OCI-LY3 (cell line): Measurements from ENCODE around the gene SEZ6L.

Experiments
- H2AFZ ChIP-seq: fragments of 200-600, 300-600 bp; shearing (Covaris generic); 2 replicates; pipeline ENCODE4 v1.6.0; 2014; ENCODE audit warnings: antibody characterized with exemption, low read depth, low read length
- H3K27ac ChIP-seq: fragments of 200-600, 300-600 bp; sonication (generic); 2 replicates; pipeline ENCODE4 v1.5.1; 2014; ENCODE audit warnings: mild to moderate bottlenecking, low read length, moderate library complexity, mixed read lengths
- H3K27me3 ChIP-seq: fragments of 200-600, 300-600 bp; sonication (generic); 2 replicates; pipeline ENCODE4 v1.6.1; 2014; ENCODE audit warnings: low read depth, low read length, mixed read lengths
- H3K36me3 ChIP-seq: fragments of 200-600, 300-600 bp; sonication (generic); replicated peaks from 2 replicates; pipeline ENCODE3; 2014; ENCODE audit warnings: low read depth, low read length, mixed read lengths
- H3K4me1 ChIP-seq: fragments of 300-600, 200-600 bp; sonication (generic); 2 replicates; pipeline ENCODE4 v1.6.1; 2014; ENCODE audit warnings: low read length, mixed read lengths
- H3K4me2 ChIP-seq: fragments of 200-600, 300-600 bp; sonication (generic); 2 replicates; pipeline ENCODE4 v1.6.1; 2014; ENCODE audit warnings: low read length, mixed read lengths
- H3K4me3 ChIP-seq: fragments of 300-600, 200-600 bp; sonication (generic); 2 replicates; pipeline ENCODE4 v1.5.1; 2014; ENCODE audit warnings: antibody characterized with exemption, mild to moderate bottlenecking, low read length, moderate library complexity
- H3K79me2 ChIP-seq: fragments of 300-600, 200-600 bp; shearing (Covaris generic); 2 replicates; pipeline ENCODE4 v1.6.1; 2014; ENCODE audit warnings: mild to moderate bottlenecking, low read length, mixed read lengths
- H3K9ac ChIP-seq: fragments of 300-600, 200-600 bp; shearing (Covaris generic); 2 replicates; pipeline ENCODE4 v1.6.0; 2014; ENCODE audit warnings: mild to moderate bottlenecking, low read length, moderate library complexity
- H3K9me3 ChIP-seq: fragments of 200-600, 300-600 bp; shearing (Covaris generic); 2 replicates; pipeline ENCODE4 v1.6.1; 2014; ENCODE audit warnings: low read length, mixed read lengths; ENCODE audit not compliant: insufficient read depth
- H4K20me1 ChIP-seq: fragments of 200-600, 300-600 bp; sonication (generic); 2 replicates; pipeline ENCODE4 v1.6.1; 2016; ENCODE audit warnings: low read length, mixed read lengths; ENCODE audit not compliant: insufficient read depth
- EZH2phosphoT487 ChIP-seq: fragments of 200-600 bp; shearing (Covaris generic); IDR thresholded peaks from 2 replicates; pipeline ENCODE4 v1.6.1; 2018; ENCODE audit warnings: antibody characterized with exemption, mixed run types, low read depth
- TF ChIP-seq, protein P1 (sequence below): fragments of 200-600, 300-600 bp; sonication (generic); IDR thresholded peaks from 2 replicates; pipeline ENCODE4 v1.5.1; 2014; ENCODE audit warnings: antibody characterized with exemption, low read length, low read depth

The SEZ6L gene

DNA sequence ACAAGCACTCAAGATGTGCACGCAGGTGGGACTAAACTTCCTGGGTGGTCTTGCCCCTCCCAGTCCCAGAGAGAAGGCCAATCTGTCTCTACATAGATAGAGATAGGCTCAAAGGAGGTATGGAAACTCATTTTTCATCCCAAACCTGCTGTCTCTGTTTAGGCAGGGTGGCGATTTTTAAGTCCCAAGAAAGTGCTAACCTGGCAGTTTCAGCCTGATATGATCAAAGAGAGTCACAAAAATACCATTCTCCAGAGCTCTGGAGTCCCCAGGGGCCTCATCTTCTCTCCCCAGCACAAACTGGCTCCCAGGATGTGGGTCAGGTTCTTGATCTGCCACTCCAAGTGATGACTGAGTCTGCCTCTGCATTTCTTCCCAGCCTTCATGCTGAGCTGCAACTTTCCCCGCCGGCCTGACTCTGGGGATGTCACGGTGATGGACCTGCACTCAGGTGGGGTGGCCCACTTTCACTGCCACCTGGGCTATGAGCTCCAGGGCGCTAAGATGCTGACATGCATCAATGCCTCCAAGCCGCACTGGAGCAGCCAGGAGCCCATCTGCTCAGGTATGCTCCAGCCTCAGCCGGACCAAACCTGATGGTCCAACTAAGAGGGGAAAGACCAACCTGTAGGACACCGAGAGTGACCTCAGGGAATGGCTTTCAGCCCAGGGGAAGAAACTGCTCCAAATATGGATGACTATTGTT, 129.5 kb downstream of the SEZ6L start:
- H3K79me2 ChIP-seq, result no peaks in the 10 kb centered on the region
- no peak overlapping the region for H3K4me2 ChIP-seq
- peaks cover 37% of the 10 kb centered on the region for H3K27me3 ChIP-seq
- H3K4me1 ChIP-seq, result peaks cover 28% of the 10 kb centered on the region
- no peaks in the 10 kb centered on the region for H4K20me1 ChIP-seq
- H3K9me3 ChIP-seq, result no peaks in the 10 kb centered on the region
- no peak overlapping the region for H2AFZ ChIP-seq
- no peak overlapping the region for H3K4me3 ChIP-seq
- TF ChIP-seq EZH2phosphoT487, result no peak
- TF ChIP-seq, protein P1, sequence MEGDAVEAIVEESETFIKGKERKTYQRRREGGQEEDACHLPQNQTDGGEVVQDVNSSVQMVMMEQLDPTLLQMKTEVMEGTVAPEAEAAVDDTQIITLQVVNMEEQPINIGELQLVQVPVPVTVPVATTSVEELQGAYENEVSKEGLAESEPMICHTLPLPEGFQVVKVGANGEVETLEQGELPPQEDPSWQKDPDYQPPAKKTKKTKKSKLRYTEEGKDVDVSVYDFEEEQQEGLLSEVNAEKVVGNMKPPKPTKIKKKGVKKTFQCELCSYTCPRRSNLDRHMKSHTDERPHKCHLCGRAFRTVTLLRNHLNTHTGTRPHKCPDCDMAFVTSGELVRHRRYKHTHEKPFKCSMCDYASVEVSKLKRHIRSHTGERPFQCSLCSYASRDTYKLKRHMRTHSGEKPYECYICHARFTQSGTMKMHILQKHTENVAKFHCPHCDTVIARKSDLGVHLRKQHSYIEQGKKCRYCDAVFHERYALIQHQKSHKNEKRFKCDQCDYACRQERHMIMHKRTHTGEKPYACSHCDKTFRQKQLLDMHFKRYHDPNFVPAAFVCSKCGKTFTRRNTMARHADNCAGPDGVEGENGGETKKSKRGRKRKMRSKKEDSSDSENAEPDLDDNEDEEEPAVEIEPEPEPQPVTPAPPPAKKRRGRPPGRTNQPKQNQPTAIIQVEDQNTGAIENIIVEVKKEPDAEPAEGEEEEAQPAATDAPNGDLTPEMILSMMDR, result no peak
- H3K36me3 ChIP-seq, result no peaks in the 10 kb centered on the region
- no peak overlapping the region for H3K27ac ChIP-seq
- H3K9ac ChIP-seq, result no peak overlapping the region

DNA sequence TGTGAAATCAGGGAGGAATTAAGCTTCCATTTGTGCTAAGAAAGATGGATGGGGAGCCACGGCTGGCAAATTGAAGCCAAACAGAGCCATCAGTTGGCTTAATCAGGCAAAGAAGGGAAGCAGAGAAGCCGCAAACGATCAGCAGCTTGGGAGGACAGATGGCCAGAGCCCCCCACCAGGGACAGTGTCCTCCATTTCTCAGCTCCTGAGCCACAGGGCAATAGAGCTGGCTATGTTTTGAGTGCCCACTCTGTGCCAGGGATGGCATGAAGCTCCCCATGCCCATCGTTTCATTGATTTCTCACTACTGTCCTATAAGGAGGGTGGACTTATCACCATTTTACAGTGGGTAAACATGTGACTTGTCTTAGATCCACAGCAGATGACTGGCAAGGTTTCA, 133.5 kb downstream of the SEZ6L start:
- H2AFZ ChIP-seq, result no peak overlapping the region
- peaks cover 66% of the 10 kb centered on the region for H3K27me3 ChIP-seq
- no peak overlapping the region for H3K9ac ChIP-seq
- no peak for TF ChIP-seq EZH2phosphoT487
- TF ChIP-seq, protein P1, result no peak
- H3K9me3 ChIP-seq, result no peaks in the 10 kb centered on the region
- H3K36me3 ChIP-seq, result no peaks in the 10 kb centered on the region
- H3K4me2 ChIP-seq, result no peak overlapping the region
- no peaks in the 10 kb centered on the region for H4K20me1 ChIP-seq
- H3K27ac ChIP-seq, result no peak overlapping the region
- no peaks in the 10 kb centered on the region for H3K79me2 ChIP-seq
- H3K4me1 ChIP-seq, result peaks cover 8% of the 10 kb centered on the region; the same call in 1 of the 2 replicates
- H3K4me3 ChIP-seq, result no peak overlapping the region

DNA sequence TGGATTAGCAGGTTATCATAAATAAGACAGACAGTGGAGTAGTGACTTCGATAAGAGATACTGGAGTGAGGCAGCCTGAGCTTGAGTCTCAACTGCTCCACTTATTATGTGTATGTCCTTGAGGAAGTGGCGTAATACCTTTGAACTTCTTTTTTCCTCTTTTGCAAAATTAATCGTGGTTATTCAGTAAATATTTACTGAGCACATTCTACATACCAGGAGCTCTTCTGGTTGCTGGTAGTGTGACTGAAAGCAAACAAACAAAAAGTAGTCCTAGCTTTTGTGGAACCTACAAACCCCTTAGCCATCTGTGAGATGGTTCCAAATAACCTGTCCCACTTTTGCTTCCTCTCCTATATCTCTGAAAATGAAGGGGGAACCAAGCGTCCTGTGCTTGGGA, 134.2 kb downstream of the SEZ6L start:
- no peak for TF ChIP-seq EZH2phosphoT487
- TF ChIP-seq, protein P1, result no peak
- Histone ChIP-seq H4K20me1 (no peaks in the 10 kb centered on the region), H3K36me3 (no peaks in the 10 kb centered on the region), H3K9me3 (no peaks in the 10 kb centered on the region), H3K4me3 (no peak overlapping the region), H3K4me2 (no peak overlapping the region), H2AFZ (no peak overlapping the region), H3K9ac (no peak overlapping the region), H3K27me3 (peaks cover 67% of the 10 kb centered on the region), H3K27ac (no peak overlapping the region), H3K79me2 (no peaks in the 10 kb centered on the region), H3K4me1 (peaks cover 8% of the 10 kb centered on the region; the same call in 1 of the 2 replicates)

DNA sequence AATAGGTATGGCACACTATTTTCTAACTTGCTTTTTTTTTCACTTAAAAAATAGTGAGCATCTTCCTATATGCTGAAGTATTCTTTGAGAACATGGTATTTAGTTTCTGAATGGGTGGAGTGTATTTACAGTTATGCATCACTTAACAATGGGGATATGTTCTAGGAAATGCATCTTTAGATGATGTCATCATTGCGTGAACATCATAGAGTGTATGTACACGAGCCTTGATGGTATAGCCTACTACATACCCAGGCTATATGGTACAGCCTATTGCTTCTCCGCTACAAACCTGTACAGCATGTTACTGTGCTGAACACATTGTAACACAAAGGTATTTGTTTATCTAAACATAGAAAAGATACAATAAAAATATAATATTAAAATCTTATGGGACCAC, 135.5 kb downstream of the SEZ6L start:
- no peak for TF ChIP-seq EZH2phosphoT487
- TF ChIP-seq, protein P1, result no peak
- Histone ChIP-seq H3K79me2 (no peaks in the 10 kb centered on the region), H3K27me3 (peaks cover 69% of the 10 kb centered on the region), H3K9ac (no peak overlapping the region), H4K20me1 (no peaks in the 10 kb centered on the region), H3K4me1 (peaks cover 8% of the 10 kb centered on the region; the same call in 1 of the 2 replicates), H3K36me3 (no peaks in the 10 kb centered on the region), H2AFZ (no peak overlapping the region), H3K27ac (no peak overlapping the region), H3K4me3 (no peak overlapping the region), H3K9me3 (no peaks in the 10 kb centered on the region), H3K4me2 (no peak overlapping the region)
